SK-N-SH (cell line): Measurements from ENCODE around the gene PCNX1. TPM values are rescaled to one million over a fixed set of nuclear protein-coding genes. Genes with fewer than 3 reads are reported as not detected.

Experiments used
- CTCF ChIA-PET: fragments of 300-600, 350-600 bp; formaldehyde crosslinking; extraction: SDS; loops from one replicate; lab custom pipeline; 2021; lab: Yijun Ruan, JAX
- POLR2A ChIA-PET: fragments of 350-600 bp; sonication (Branson Sonifier 250); formaldehyde crosslinking; extraction: SDS; loops from one replicate; lab custom pipeline; 2020; ENCODE audit warnings: antibody characterized with exemption, inconsistent platforms; lab: Yijun Ruan, JAX
- DNase-seq: peaks from one replicate; pipeline ENCODE4 v3.0.0; 2012
- H2AFZ ChIP-seq: fragments of 200-600 bp; sonication (generic); 2 replicates; pipeline ENCODE4 v1.8.1; 2016; ENCODE audit warnings: antibody characterized with exemption, mild to moderate bottlenecking, low read depth
- H3F3A ChIP-seq: fragments of 200-600 bp; sonication (generic); replicated peaks from 2 replicates; pipeline ENCODE3; 2016; ENCODE audit warnings: antibody characterized with exemption, mild to moderate bottlenecking; ENCODE audit not compliant: insufficient read depth
- H3K27ac ChIP-seq, 2 experiments: fragments of 200-500 bp in 1 of 2; fragments of 200-600 bp in 1 of 2; sonication (Bioruptor generic) in 1 of 2; sonication (generic), shearing (Covaris generic) in 1 of 2; 2 replicates each; pipeline versions ENCODE4 v1.5.1 to v1.6.1; 2014 to 2016; ENCODE audit warnings: low read depth in 2 of 2, inconsistent platforms in 1 of 2, low read length in 1 of 2, mild to moderate bottlenecking in 1 of 2, mixed read lengths in 1 of 2
- H3K27me3 ChIP-seq: fragments of 200-600 bp; sonication (generic), shearing (Covaris generic); 2 replicates; pipeline ENCODE4 v1.6.1; 2016; ENCODE audit warnings: mixed run types; ENCODE audit not compliant: insufficient read depth
- H3K36me3 ChIP-seq, 2 experiments: fragments of 200-500 bp in 1 of 2; fragments of 200-600 bp in 1 of 2; sonication (Bioruptor generic) in 1 of 2; sonication (generic) in 1 of 2; replicated peaks in 1 of 2; 2 replicates each; pipeline versions ENCODE3 to v1.5.1; 2014 to 2016; ENCODE audit warnings: low read length in 1 of 2, mild to moderate bottlenecking in 1 of 2; ENCODE audit not compliant: insufficient read depth in 2 of 2, control insufficient read depth in 1 of 2
- H3K4me1 ChIP-seq, 2 experiments: fragments of 200-500 bp in 1 of 2; fragments of 200-600 bp in 1 of 2; sonication (Bioruptor generic) in 1 of 2; sonication (generic), shearing (Covaris generic) in 1 of 2; 2 replicates each; pipeline versions ENCODE4 v1.5.1 to v1.6.1; 2014 to 2016; ENCODE audit warnings: low read depth in 1 of 2, low read length in 1 of 2, mixed run types in 1 of 2; ENCODE audit not compliant: insufficient read depth in 2 of 2, control insufficient read depth in 1 of 2
- H3K4me2 ChIP-seq: fragments of 200-600 bp; sonication (generic), shearing (Covaris generic); 2 replicates; pipeline ENCODE4 v1.6.1; 2017; ENCODE audit warnings: mixed run types
- H3K4me3 ChIP-seq, 2 experiments: fragments of 200-500 bp in 1 of 2; fragments of 200-600 bp in 1 of 2; sonication (Bioruptor generic) in 1 of 2; sonication (generic), shearing (Covaris generic) in 1 of 2; 2 replicates each; pipeline versions ENCODE4 v1.5.1 to v1.8.1; 2014 to 2016; ENCODE audit warnings: low read depth in 2 of 2, inconsistent platforms in 1 of 2, low read length in 1 of 2, mild to moderate bottlenecking in 1 of 2, mixed read lengths in 1 of 2, moderate library complexity in 1 of 2
- H3K79me2 ChIP-seq: fragments of 200-600 bp; sonication (generic); 2 replicates; pipeline ENCODE4 v1.8.1; 2017; ENCODE audit warnings: mild to moderate bottlenecking; ENCODE audit not compliant: insufficient read depth
- H3K9ac ChIP-seq: fragments of 200-600 bp; sonication (generic); 2 replicates; pipeline ENCODE4 v1.6.1; 2017; ENCODE audit warnings: mixed run types
- H3K9me2 ChIP-seq: fragments of 200-600 bp; sonication (generic); 2 replicates; pipeline ENCODE4 v1.6.1; 2017; ENCODE audit warnings: mixed run types
- H3K9me3 ChIP-seq: fragments of 200-600 bp; sonication (generic); 2 replicates; pipeline ENCODE4 v1.6.1; 2017; ENCODE audit warnings: mixed run types, mild to moderate bottlenecking, moderate library complexity
- H4K20me1 ChIP-seq: fragments of 200-600 bp; sonication (generic); 2 replicates; pipeline ENCODE4 v1.6.1; 2017; ENCODE audit warnings: mild to moderate bottlenecking, mixed run types; ENCODE audit not compliant: insufficient read depth
- EP300 ChIP-seq, 2 experiments: IDR thresholded peaks; 2 replicates each; pipeline versions ENCODE4 v1.4.0 to v1.6.1; 2012; ENCODE audit warnings: borderline replicate concordance in 1 of 2, low read depth in 1 of 2, low read length in 1 of 2
- FOSL2 ChIP-seq: IDR thresholded peaks from 2 replicates; pipeline ENCODE4 v1.4.0; 2012; ENCODE audit warnings: low read depth, mild to moderate bottlenecking, moderate library complexity, borderline replicate concordance
- FOXM1 ChIP-seq: IDR thresholded peaks from 2 replicates; pipeline ENCODE4 v1.4.0; 2012; ENCODE audit warnings: low read depth, mild to moderate bottlenecking
- GABPA ChIP-seq: IDR thresholded peaks from 2 replicates; pipeline ENCODE4 v1.4.0; 2012; ENCODE audit warnings: low read depth, mild to moderate bottlenecking
- GATA2 ChIP-seq: sonication (generic); formaldehyde crosslinking; IDR thresholded peaks from 2 replicates; pipeline ENCODE4 v1.5.0; 2020; ENCODE audit warnings: mild to moderate bottlenecking, missing genetic modification reagents
- MEF2A ChIP-seq: IDR thresholded peaks from 2 replicates; pipeline ENCODE4 v1.4.0; 2012; ENCODE audit warnings: low read depth, borderline replicate concordance
- MXI1 ChIP-seq: IDR thresholded peaks from 2 replicates; pipeline ENCODE4 v1.6.1; 2012; ENCODE audit warnings: mild to moderate bottlenecking, low read depth, low read length, improper control_type of control experiment
- POLR2AphosphoS5 ChIP-seq: IDR thresholded peaks from 2 replicates; pipeline ENCODE4 v1.6.1; 2012; ENCODE audit warnings: low read depth, low read length
- RCOR1 ChIP-seq: fragments of 150-350 bp; IDR thresholded peaks from 2 replicates; pipeline ENCODE4 v1.6.1; 2017; ENCODE audit warnings: antibody characterized with exemption, low read length
- RFX5 ChIP-seq: IDR thresholded peaks from 2 replicates; pipeline ENCODE4 v1.6.1; 2012; ENCODE audit warnings: mild to moderate bottlenecking, improper control_type of control experiment, low read length
- TAF1 ChIP-seq: IDR thresholded peaks from 2 replicates; pipeline ENCODE4 v1.6.1; 2012; ENCODE audit warnings: low read depth, mild to moderate bottlenecking, low read length, moderate library complexity, borderline replicate concordance
- TCF12 ChIP-seq: IDR thresholded peaks from 2 replicates; pipeline ENCODE4 v1.4.0; 2012
- WGBS: methylation state at CpG from one replicate; pipeline ENCODE4 v1.1.6; 2017; ENCODE audit warnings: low lambda C conversion rate; 5-methylcytosine and 5-hydroxymethylcytosine counted together
- polyA plus RNA-seq, 3 experiments: library from polyadenylated mRNA; depleted of rRNA; stranded (reverse); fragments of >200 nt; gene quantifications; 2 replicates each; pipeline ENCODE4 v1.2.3, GENCODE V29; 2012
- TF ChIP-seq, protein P1 (sequence below): fragments of 150-350 bp; IDR thresholded peaks from 2 replicates; pipeline ENCODE4 v1.6.1; 2017; ENCODE audit warnings: antibody characterized with exemption, low read length, low read depth, borderline replicate concordance
- TF ChIP-seq, protein P2 (sequence below): IDR thresholded peaks from 2 replicates; pipeline ENCODE4 v1.4.0; 2012; ENCODE audit warnings: low read depth, borderline replicate concordance
- TF ChIP-seq, protein P3 (sequence below): IDR thresholded peaks from 2 replicates; pipeline ENCODE4 v1.6.1; 2012; ENCODE audit warnings: mild to moderate bottlenecking, low read depth, low read length, moderate library complexity
- TF ChIP-seq, protein P4 (sequence below): fragments of 200-600 bp; sonication (generic); IDR thresholded peaks from 2 replicates; pipeline ENCODE4 v1.6.1; 2017; ENCODE audit warnings: antibody characterized with exemption, mild to moderate bottlenecking, moderate library complexity
- TF ChIP-seq, protein P5 (sequence below): fragments of 150-350 bp; IDR thresholded peaks from 2 replicates; pipeline ENCODE4 v1.6.1; 2016; ENCODE audit warnings: mild to moderate bottlenecking, low read depth, low read length
- TF ChIP-seq, protein P6 (sequence below): IDR thresholded peaks from 2 replicates; pipeline ENCODE4; 2012

PCNX1 gene
- polyA plus RNA-seq, 1 of the 3 experiments (the other 2 are of a cell fraction) = 9.4 TPM

DNA sequence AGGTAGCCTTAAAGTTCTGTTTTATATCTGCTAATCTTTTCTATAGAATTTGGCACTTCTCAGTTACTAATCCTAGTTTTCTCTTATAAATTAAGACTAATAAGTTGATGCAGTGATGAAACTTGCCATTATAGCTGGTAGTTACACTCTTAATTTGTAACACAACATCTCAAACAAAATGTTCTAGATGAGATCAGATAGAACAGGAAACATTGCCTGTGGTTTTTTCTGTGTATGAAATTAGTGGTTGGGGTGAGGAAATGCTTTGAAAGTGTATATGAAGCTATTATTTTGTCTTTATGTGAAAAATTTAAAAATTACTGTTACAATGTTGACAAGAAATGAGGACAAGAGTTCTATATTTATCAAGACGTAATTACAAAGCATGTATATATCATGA, 91.9 kb downstream of the PCNX1 start:
- POLR2A ChIA-PET = no interaction called here
- H3K9ac ChIP-seq = no peak overlapping the region
- H3K36me3 ChIP-seq = peaks cover 18 to 31% of the 10 kb centered on the region in 2 experiments
- H3K9me3 ChIP-seq = no peaks in the 10 kb centered on the region
- H3K9me2 ChIP-seq = 0 out of 2 replicates have a peak, but pooled peaks cover 3% of the 10 kb centered on the region
- no peak overlapping the region for H3K4me3 ChIP-seq
- peaks cover 0 to 5% of the 10 kb centered on the region in 2 experiments; a peak in 3 of 4 replicates for H3K4me1 ChIP-seq
- TF ChIP-seq MXI1 (no peak), EP300 (IDR thresholded peaks at IDR 0.05; ENCODE audit: borderline replicate concordance in 1 of 2, low read depth in 1 of 2, low read length in 1 of 2) (no peak), TCF12 (no peak), POLR2AphosphoS5 (no peak), GABPA (no peak), FOSL2 (no peak), RFX5 (no peak), TAF1 (no peak), RCOR1 (no peak), MEF2A (no peak), FOXM1 (no peak), GATA2 (CRISPR knock-in tag) (no peak)
- TF ChIP-seq, protein P1, sequence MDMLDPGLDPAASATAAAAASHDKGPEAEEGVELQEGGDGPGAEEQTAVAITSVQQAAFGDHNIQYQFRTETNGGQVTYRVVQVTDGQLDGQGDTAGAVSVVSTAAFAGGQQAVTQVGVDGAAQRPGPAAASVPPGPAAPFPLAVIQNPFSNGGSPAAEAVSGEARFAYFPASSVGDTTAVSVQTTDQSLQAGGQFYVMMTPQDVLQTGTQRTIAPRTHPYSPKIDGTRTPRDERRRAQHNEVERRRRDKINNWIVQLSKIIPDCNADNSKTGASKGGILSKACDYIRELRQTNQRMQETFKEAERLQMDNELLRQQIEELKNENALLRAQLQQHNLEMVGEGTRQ = no peak
- TF ChIP-seq, protein P2, sequence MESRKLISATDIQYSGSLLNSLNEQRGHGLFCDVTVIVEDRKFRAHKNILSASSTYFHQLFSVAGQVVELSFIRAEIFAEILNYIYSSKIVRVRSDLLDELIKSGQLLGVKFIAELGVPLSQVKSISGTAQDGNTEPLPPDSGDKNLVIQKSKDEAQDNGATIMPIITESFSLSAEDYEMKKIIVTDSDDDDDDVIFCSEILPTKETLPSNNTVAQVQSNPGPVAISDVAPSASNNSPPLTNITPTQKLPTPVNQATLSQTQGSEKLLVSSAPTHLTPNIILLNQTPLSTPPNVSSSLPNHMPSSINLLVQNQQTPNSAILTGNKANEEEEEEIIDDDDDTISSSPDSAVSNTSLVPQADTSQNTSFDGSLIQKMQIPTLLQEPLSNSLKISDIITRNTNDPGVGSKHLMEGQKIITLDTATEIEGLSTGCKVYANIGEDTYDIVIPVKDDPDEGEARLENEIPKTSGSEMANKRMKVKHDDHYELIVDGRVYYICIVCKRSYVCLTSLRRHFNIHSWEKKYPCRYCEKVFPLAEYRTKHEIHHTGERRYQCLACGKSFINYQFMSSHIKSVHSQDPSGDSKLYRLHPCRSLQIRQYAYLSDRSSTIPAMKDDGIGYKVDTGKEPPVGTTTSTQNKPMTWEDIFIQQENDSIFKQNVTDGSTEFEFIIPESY = no peak
- TF ChIP-seq, protein P3, sequence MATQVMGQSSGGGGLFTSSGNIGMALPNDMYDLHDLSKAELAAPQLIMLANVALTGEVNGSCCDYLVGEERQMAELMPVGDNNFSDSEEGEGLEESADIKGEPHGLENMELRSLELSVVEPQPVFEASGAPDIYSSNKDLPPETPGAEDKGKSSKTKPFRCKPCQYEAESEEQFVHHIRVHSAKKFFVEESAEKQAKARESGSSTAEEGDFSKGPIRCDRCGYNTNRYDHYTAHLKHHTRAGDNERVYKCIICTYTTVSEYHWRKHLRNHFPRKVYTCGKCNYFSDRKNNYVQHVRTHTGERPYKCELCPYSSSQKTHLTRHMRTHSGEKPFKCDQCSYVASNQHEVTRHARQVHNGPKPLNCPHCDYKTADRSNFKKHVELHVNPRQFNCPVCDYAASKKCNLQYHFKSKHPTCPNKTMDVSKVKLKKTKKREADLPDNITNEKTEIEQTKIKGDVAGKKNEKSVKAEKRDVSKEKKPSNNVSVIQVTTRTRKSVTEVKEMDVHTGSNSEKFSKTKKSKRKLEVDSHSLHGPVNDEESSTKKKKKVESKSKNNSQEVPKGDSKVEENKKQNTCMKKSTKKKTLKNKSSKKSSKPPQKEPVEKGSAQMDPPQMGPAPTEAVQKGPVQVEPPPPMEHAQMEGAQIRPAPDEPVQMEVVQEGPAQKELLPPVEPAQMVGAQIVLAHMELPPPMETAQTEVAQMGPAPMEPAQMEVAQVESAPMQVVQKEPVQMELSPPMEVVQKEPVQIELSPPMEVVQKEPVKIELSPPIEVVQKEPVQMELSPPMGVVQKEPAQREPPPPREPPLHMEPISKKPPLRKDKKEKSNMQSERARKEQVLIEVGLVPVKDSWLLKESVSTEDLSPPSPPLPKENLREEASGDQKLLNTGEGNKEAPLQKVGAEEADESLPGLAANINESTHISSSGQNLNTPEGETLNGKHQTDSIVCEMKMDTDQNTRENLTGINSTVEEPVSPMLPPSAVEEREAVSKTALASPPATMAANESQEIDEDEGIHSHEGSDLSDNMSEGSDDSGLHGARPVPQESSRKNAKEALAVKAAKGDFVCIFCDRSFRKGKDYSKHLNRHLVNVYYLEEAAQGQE = no peak
- TF ChIP-seq, protein P4, sequence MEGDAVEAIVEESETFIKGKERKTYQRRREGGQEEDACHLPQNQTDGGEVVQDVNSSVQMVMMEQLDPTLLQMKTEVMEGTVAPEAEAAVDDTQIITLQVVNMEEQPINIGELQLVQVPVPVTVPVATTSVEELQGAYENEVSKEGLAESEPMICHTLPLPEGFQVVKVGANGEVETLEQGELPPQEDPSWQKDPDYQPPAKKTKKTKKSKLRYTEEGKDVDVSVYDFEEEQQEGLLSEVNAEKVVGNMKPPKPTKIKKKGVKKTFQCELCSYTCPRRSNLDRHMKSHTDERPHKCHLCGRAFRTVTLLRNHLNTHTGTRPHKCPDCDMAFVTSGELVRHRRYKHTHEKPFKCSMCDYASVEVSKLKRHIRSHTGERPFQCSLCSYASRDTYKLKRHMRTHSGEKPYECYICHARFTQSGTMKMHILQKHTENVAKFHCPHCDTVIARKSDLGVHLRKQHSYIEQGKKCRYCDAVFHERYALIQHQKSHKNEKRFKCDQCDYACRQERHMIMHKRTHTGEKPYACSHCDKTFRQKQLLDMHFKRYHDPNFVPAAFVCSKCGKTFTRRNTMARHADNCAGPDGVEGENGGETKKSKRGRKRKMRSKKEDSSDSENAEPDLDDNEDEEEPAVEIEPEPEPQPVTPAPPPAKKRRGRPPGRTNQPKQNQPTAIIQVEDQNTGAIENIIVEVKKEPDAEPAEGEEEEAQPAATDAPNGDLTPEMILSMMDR = no peak
- TF ChIP-seq, protein P5, sequence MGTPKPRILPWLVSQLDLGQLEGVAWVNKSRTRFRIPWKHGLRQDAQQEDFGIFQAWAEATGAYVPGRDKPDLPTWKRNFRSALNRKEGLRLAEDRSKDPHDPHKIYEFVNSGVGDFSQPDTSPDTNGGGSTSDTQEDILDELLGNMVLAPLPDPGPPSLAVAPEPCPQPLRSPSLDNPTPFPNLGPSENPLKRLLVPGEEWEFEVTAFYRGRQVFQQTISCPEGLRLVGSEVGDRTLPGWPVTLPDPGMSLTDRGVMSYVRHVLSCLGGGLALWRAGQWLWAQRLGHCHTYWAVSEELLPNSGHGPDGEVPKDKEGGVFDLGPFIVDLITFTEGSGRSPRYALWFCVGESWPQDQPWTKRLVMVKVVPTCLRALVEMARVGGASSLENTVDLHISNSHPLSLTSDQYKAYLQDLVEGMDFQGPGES = no peak
- TF ChIP-seq, protein P6, sequence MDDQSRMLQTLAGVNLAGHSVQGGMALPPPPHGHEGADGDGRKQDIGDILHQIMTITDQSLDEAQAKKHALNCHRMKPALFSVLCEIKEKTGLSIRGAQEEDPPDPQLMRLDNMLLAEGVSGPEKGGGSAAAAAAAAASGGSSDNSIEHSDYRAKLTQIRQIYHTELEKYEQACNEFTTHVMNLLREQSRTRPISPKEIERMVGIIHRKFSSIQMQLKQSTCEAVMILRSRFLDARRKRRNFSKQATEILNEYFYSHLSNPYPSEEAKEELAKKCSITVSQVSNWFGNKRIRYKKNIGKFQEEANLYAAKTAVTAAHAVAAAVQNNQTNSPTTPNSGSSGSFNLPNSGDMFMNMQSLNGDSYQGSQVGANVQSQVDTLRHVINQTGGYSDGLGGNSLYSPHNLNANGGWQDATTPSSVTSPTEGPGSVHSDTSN = no peak
- CTCF ChIA-PET = interaction anchor here (0.8 to 1.6 kb wide), 3 partner anchors 27 to 139 kb away, joined by 3 to 4 read pairs (median 3); partner anchors contain the start of gene PCNX1
- no peaks in the 10 kb centered on the region for H3K27me3 ChIP-seq
- H3F3A ChIP-seq = no peaks in the 10 kb centered on the region
- H2AFZ ChIP-seq = no peak overlapping the region
- H3K4me2 ChIP-seq = no peak overlapping the region
- H4K20me1 ChIP-seq = no peaks in the 10 kb centered on the region
- H3K79me2 ChIP-seq = peaks cover 30% of the 10 kb centered on the region
- 94% methylated on average over 1 of the region's 1 CpG for WGBS
- DNase-seq = no peak
- H3K27ac ChIP-seq = no peak overlapping the region
